AG10803 (cell line): ENCODE data around the gene CATSPERE.
"Not testable (repeated sequence)": the region's sequence is repeated elsewhere in the genome, so short reads cannot be mapped to it uniquely, and the experiment has no call there.

ENCODE experiments used
- DNase-seq: peaks from one replicate; pipeline ENCODE4 v3.0.0; 2010; ENCODE audit warnings: low read depth
- H3K4me3 ChIP-seq: 2 replicates; pipeline ENCODE4 v1.5.1; 2011; ENCODE audit warnings: mild to moderate bottlenecking, low read length, control low read depth
- CTCF ChIP-seq: conservative IDR thresholded peaks from 2 replicates; pipeline ENCODE4 v1.5.1; 2011; ENCODE audit warnings: mild to moderate bottlenecking, low read length, control low read depth, inconsistent platforms

The CATSPERE gene

DNA sequence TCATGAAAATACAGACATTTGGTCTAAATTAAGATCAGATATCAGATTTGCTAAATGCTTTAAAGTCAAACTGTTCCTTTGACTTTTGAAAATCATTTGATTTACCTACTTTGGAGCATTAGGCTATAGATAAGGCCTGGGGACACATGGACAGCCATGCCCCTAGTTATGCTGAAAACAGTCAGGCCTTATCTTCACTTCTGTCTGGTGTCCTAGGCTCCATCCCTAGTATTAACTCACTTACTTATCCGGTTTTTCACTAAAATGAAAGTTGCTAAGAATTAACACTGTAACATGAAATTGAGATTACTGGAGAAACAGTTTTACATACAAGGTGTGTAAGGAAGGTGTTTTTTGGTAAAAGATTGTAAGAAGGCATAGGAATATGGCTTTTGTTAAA lies 4.5 kb upstream of the CATSPERE start:
- no peak for TF ChIP-seq CTCF
- no peak for DNase-seq
- H3K4me3 ChIP-seq, result no peak overlapping the region

DNA sequence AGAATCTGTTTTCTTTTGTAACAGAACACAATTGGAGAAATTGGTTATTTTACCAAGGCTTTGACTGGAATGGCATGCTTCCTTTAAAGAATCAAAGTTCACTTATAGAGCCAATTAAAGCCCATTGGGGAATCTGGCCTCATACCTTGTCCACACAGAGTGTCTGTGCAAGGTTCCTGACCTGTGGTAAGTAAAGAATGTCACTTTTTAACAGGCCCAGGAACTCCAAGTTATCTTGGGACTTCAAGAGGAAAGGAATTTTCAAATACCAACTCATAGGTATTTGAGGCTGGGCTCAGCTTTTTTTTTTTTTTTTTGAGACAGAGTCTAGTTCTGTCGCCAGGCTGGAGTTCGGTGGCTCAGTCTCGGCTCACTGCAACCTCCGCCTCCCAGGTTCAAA lies 2.3 kb upstream of the CATSPERE start:
- no peak for TF ChIP-seq CTCF
- H3K4me3 ChIP-seq, result no peak overlapping the region
- DNase-seq, result no peak

DNA sequence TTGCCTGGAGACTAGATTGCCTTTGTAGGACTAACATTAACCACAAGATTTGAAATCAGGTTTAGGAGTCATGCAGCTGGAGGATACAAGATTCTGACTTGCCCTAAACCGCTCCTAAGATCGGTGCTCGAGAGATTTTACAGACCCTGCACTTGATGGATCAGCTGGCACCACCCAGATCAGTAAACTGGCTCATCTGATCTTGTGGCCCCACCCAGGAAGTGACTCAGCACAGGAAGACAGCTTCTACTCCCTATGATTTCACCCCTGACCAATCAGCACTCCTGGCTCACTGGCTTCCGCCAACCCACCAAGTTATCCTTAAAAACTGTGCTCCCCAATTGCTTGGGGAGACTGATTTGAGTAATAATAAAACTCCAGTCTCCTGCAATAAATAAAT lies 876 bp upstream of the CATSPERE start:
- H3K4me3 ChIP-seq, result no peak overlapping the region
- no peak for TF ChIP-seq CTCF
- DNase-seq, result no peak

DNA sequence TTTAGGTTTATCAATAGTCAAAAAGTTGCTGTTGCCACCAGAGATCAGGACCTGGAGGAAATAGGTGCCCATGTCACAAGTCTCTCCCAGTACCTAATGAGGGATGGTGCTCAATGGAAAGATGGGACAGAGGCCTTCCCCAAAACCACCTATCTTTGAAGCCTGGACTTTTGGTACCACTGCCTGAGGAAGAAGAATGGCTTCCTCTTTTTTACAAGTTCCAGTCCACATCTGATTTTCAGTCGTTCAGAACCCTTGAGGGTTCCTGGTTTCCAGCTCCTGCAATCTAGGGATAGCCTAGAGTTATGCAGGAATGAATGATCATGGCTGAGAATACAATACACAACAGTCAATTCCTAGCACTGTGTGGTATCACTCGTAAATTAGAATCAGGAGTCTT lies 5.7 kb downstream of the CATSPERE start:
- H3K4me3 ChIP-seq, result no peak overlapping the region

GRCh38 chr1:244473059-244473605 lies 12.1 kb downstream of the CATSPERE start:
- H3K4me3 ChIP-seq, result no peak overlapping the region
- DNase-seq, result no peak
- no peak for TF ChIP-seq CTCF

More for the DNA sequence above, 5.7 kb downstream of the CATSPERE start:
- TF ChIP-seq CTCF, result no peak
- no peak for DNase-seq

DNA sequence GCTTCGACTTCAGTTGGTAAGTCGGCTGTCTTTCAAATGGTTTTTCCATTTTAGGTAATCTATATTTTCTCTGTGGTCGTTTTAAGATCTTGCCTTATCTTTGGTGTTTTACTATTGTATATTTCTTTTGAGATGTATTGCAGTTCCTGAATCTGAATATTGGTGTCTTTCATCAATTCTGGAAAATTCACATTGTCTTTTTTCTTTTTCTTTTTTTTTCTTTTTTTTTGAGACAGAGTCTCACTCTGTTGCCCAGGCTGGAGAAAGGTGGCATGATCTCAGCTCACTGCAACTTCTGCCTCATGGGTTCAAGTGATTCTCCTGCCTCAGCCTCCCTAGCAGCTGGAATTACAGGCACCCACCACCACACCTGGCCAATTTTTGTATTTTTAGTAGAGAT lies 23.9 kb downstream of the CATSPERE start:
- not testable (repeated sequence) for DNase-seq

DNA sequence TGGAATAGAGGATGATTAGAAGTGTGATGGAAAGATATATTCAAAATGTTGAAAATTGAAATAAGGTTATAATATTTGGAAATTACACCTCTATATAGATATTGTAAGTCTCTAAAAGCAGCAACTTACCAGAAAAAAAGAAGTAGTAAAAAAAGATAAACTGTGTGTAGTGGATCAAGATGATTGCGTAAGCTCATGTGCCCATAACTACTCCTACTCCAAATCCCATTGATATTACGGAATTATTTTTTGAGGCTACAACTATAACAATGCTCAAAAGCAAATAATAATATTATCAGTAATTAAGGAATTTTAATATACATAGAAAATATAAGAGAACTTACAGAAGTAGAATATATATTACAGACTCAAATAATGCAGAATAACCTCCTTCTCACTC lies 33.6 kb downstream of the CATSPERE start:
- TF ChIP-seq CTCF, result no peak
- H3K4me3 ChIP-seq, result no peak overlapping the region
- no peak for DNase-seq

More for the DNA sequence above, 23.9 kb downstream of the CATSPERE start:
- H3K4me3 ChIP-seq, result not testable (repeated sequence)

GRCh38 chr1:244496186-244496585 lies 35.1 kb downstream of the CATSPERE start:
- no peak overlapping the region for H3K4me3 ChIP-seq
- TF ChIP-seq CTCF, result no peak
- no peak for DNase-seq
